HG02678 (cell line): ENCODE results near the gene PEX26.
"Not testable (repeated sequence)": the region's sequence is repeated elsewhere in the genome, so short reads cannot be mapped to it uniquely, and the experiment has no call there.

ENCODE experiments used
- ATAC-seq: cut with Tn5 transposase; IDR thresholded peaks from one replicate; pipeline ENCODE4 v1.9.1; 2021; ENCODE audit warnings: mild to moderate bottlenecking, moderate library complexity; ENCODE audit not compliant: unreplicated experiment

The PEX26 gene

DNA sequence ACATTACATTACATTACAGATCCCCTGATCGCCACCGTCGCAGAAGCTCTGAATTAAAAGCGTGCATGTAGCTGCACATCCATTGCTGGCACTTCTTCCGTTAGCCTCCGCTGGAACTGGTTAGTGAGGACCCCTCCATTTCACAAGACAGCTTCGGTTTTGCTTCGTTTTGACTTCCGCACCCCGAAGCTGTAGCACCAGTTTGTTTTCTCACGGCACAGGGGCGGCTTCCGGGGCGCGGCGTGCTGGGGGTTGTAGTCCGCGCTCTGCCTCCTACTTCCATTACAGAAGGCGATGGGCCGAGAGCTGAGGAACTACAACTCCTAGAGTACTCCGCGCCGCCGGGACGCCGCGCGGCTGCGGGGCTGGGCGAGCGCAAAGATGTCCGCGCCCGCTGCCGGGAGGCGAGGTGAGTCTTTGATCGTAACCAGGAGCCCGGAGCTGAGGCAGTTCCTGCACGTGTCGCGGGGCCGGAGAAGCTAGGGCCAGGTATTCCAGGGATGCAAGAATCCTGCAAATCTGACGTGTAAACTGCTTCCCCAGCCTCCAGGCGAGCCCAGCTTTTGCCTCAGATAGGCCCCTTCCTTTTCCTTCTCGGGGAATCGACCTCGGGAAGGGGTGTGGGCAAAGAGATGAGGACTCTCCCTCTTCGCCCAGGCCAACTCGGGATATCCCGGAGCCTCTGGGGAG is at the start of gene PEX26:
Gene PEX26, plus strand, starts transcription at position 352 of the 690 bp plus-strand sequence. CDS start 387 bp downstream, outside the sequence.
- ATAC-seq: peak; percentile 94

DNA sequence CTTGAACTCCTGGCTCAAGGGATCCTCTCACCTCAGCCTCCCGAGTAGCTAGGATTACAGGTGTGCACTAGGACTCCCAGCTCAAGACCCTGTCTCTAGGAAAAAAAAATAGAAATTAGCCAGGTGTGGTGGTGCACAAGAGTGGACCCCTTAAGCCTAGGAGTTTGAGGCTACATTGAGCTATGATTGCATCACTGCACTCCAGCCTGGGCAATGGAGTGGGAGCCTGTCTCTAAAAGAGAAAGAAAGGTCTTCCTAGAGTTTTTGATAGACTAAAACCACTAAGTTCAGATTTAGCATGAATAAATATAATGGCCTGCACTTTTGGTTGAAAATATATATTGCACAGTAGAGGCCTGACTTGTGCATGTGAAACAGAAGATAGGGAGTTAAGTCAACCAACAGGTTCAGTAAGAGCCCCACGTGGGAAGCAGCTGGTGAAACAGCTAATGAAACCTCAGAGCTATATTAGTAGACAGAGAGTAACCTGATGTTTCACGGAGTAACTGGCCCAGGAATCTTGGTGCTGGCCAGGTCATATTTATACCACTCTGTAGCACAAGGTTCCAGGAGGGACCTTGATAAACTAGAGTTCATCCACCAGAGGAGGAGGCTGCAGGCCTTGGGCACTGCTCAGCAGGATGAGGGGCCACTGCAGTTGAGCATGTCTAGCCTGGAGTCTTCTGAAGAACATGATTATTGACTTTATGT is 48.8 kb upstream of the PEX26 start:
- ATAC-seq: peak; percentile 62

DNA sequence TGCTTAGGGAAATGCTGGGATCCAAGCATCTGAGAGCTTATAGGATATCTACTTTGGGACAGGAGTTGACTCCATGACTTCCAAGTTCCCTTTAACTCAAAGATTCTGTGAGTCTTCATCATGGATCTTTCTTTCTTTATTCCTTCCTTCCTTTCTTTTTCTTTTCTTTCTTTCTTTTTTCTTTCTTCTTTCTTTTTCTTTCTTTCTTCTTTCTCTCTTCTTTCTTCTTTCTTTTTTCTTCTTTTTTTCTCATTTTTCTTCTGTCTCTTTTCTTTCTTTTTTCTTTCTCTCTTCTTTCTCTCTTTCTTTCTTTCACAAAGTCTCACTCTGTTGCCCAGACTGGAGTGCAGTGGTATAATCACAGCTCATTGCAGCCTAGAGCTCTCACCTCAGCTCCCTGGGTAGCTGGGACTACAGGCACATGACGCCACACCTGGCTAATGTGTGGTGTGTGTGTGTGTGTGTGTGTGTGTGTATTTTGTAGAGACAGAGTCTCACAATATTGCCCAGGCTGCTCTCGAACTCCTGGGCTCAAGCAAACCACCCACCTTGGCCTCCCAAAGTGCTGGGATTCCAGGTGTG is 48.0 kb upstream of the PEX26 start:
- no peak for ATAC-seq

DNA sequence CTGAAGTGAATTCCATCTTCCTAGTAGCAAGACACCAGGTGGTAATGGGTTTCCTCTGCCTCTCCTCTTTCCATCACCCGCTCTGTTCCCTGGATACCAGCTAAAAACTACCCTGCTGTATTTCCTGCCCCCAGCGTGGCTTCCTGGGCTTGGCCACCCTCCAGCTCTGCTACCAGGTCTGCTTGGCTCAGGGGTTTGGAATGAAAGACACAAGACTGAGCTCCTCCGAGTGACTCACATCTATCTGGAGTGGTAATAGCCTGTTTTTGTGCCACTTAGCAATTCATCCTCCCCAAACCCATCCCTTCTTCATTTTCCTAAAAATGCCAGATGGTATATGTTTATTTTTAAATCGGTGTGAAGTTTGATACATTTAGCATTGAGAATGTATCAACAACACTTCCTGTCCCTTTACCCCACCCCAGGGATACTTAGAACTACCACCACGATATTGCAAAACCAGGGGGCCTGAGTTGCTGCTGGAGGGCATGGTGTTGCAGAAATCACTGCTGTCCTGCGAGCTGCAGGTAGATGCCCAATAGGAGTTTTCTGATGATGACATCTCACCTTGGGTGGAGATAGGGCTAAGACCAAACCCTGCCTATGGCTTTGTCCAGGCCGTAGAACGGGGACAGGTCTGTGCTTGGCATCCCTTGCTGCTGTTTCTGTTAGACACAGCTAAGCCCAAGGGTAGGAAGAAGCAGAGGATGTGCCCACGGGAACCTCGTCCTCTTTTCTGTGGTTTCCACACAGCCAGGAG is 45.9 kb upstream of the PEX26 start:
- no peak for ATAC-seq

DNA sequence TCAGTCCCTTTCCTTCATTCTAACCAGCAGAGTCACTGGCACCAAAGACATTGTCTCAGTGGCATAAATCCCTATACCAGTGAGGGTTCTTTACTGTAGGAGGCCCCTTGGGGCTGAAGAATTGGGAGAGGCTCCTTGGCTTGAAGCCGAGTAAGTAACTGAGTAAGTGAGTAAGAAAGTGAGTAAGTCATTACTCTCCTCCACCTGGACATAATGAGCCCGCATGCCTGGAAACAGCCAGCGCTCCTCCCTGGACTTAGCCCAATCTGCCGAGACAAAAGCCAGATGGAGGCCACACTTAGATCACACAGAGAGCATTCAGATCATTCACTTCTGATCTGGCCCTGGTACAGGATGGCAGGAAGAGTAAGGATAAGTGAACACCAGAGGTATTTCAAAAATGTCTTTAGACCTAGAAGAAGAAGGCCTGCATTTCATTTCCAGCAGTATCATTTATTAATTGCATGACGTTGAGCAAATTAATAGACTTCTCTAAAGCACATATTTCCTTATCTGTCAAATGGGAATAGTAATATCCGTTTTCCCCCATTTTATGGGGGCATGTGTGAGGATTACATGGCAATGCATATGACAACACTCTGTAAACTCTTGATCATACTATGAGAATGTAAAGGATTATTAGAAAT is 45.2 kb upstream of the PEX26 start:
- no peak for ATAC-seq

DNA sequence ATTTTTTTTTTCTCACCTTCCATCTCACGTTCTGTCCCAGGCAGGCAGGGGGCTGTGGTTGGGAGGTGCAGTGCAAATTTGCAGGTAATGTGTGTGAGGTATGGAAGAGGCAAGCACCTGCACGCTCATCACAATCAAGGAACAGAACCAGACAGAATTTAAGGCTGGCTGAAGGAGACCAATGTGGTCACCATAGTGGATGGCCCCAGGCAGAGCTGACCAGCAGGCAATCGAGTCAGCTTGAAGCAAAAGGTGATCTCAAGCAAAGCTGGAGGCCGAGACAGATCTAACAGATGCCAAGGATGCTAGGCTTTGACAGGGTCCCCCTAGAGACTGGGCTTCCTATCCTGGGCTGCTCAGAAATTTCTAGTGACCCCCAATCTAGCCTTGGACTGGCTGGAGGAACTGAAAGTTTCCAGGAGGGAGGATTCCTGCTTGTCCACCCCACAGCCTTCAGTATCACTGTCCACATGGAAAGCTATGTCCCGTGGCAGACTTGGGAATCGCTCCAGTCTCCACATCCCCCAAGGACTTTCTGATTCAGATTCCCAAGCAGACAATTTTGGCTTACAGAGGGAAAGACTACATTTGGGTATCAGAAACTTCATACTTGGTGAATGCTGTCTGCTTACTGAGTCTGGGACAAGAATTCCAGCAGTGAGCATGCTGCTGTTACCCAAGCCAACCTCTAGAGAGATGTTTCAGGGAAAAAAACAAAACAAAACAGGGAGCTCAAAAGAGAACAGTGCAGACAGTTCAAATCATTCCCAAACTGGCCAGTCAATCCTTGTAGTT is 44.4 kb upstream of the PEX26 start:
- no peak for ATAC-seq

DNA sequence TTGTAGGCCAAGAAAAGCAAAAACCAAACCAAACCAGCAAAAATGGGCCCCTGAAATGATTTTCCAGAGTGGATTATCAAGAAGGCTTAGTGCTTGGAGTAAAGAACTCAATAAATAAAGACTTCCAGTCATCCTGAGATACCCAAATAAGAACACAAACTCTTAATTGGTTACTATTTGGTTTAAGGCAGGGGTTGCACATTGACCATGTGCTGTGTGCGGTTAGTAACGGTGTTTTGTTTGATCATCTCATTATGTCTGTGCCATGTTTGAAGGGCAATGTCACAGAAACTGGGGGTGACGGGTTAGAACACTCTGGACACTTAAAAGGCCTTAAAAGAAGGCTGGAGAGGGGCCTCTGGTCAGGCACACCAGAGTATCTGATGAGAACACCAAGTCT is 43.7 kb upstream of the PEX26 start:
- no peak for ATAC-seq

DNA sequence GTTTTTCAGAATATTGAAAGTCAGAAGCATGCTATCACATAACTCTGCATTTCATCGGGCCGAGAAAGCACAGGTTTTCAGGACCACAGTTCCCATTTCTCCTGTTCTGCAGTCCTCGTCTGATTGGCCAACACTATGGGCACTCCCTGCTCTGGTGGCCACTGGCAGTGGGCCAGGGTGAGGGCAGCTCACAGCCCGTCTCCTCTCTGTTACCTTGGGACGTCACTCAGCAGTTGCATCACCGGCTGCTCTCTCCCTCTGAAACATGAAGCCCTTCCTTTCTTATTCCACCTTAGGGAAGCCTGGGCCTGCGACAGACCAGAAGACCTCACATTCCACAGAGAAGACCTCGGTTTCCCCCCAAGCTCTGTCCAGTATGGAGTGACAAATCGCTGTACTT is 42.0 kb upstream of the PEX26 start:
- no peak for ATAC-seq

DNA sequence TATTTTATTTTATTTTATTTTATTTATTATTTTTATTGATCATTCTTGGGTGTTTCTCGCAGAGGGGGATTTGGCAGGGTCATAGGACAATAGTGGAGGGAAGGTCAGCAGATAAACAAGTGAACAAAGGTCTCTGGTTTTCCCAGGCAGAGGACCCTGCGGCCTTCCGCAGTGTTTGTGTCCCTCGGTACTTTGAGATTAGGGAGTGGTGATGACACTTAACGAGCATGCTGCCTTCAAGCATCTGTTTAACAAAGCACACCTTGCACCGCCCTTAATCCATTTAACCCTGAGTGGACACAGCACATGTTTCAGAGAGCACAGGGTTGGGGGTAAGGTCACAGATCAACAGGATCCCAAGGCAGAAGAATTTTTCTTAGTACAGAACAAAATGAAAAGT is 36.9 kb upstream of the PEX26 start:
- ATAC-seq: not testable (repeated sequence)

DNA sequence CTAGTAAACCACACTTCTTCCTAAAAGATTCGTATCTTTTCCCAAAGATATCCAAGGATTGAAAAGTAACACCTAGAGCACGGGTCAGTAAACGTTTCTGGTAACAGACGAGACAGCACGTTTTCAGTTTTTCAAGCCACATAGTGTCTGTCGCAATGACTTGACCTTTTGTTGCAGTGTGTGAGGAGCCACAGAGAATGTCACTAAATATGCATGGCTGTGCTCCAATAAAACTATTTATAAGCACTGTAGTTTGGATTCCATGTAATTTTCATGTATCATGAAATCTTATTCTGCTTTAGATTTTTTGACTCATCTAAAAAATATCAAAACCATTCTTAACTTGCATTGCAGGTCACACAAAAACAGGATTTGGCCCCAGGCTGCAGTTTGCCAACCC is 35.1 kb upstream of the PEX26 start:
- ATAC-seq: no peak

DNA sequence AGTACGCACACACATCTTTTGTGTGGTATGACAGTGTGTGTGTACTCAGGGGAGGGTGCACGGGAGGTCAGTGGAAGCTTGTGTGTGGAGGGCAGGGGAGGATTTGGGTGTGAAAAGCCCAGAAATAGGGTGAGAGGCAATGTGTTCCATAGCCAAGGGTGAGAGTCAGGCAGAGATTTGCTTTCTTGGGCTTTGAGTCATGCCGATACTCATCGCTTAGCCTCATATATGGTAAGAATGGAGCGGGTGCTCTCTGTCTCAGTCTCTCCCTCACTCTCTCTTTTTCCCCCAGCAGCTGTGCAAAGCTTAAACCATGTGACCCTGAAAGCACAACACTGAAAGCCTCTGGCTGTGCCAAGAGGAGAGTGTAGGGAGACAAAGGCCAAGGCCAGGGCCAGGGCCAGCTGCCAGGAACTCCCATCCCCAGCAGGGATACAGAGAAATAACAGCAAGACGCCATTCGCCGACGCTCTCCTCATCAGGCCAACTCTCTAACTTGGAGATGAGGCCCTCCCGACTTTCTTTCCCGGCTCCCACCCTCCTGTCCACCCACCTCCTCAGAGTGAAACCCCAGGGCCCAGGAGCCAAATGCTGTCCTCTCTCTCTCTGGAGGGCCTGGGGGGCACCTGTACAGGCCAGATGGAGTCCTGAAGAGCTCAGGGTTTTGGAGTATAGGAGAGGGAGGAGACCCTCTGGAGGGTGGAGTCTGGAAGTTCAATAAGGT is 33.1 kb upstream of the PEX26 start:
- no peak for ATAC-seq

DNA sequence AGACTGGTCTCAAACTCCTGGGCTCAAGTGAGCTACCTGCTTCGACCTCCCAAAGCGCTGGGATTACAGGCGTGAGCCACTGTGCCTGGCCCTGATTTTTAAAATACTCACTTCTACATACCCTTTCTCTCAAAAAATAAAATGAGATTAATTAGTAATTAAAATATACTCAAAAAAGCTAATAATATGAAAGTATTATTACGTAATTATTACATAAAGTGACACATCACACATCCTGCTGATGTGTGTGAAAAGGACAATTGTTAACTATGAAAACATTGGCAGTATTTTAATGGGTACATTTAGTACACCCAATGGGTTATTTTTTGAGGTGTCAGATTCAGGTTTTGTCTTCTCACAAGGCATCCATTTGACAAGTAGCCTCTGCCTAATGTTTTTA is 32.0 kb upstream of the PEX26 start:
- ATAC-seq: no peak

DNA sequence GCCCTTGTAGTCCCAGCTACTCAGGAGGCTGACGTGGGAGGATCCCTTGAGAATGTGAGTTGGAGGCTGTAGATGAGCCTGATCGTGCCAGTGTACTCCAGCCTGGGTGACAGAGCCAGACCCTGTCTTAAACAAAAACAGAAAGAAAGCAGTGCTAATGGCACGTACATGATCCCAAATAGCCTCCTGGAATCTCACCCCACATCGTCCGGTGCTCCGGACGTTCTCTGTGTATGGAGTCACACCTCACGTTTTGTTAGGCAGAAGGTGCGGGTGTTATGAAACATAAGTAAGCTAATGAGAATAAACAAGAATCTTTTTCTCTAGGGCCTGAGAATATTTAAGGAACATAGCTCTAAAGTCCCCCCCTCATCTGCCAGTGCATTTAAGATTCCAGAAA is 29.7 kb upstream of the PEX26 start:
- ATAC-seq: no peak

DNA sequence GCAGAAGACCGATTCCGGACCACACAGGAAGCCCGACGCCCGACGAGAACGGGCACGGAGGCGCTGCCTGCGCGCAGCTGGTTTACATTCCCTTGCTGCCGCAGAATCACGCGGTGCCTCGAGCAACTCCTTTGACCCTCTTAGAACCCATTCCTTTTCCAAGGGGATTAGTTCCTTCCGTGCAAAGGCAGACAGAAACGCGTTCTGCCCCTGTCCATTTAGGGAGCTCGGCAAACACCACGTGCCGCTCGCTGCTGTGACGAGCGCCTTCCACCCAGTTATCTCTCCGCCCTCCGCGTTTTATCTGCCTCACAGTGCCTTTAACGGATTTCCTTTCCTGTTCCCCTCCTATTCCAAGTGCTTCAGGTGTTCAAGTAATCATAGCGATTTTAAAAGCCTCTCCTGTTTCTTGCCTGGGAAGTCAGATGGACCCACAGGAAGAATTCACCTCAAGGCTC is 29.3 kb upstream of the PEX26 start:
- ATAC-seq: no peak

DNA sequence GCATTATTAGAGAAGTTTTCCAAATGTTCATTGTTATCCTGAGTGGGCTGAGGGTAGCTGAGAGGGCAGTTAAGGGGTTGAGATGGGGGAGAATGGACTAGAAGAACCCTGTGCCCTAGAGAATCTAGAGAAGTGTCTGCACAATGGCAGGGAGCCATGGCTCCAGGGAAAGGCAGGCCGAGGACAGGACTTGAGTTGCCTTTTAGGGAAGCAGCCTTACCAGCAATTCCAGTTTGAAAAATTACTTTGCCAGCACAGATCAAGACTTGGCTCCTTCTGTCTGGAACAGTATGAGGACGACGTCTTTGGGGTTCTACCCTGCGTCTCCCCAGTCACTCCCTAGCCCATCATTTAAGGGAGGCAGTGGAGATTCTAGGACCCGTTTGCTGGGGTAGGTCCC is 27.7 kb upstream of the PEX26 start:
- ATAC-seq: no peak

DNA sequence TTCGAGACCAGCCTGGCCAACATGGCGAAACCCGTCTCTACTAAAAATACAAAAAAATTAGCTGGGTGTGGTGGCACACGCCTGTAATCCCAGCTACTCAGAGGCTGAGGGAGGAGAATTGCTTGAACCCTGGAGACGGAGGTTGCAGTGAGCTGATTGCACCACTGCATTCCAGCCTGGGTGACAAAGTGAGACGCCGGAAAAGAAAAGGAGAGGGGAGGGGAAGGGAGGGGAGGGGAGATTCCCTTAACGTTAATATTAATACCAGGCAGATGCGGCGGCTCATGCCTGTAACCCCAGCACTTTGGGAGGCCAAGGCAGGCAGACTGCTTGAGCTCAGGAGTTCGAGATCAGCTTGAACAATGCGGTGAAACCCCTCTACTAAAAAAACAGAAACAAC is 26.7 kb upstream of the PEX26 start:
- ATAC-seq: not testable (repeated sequence)

DNA sequence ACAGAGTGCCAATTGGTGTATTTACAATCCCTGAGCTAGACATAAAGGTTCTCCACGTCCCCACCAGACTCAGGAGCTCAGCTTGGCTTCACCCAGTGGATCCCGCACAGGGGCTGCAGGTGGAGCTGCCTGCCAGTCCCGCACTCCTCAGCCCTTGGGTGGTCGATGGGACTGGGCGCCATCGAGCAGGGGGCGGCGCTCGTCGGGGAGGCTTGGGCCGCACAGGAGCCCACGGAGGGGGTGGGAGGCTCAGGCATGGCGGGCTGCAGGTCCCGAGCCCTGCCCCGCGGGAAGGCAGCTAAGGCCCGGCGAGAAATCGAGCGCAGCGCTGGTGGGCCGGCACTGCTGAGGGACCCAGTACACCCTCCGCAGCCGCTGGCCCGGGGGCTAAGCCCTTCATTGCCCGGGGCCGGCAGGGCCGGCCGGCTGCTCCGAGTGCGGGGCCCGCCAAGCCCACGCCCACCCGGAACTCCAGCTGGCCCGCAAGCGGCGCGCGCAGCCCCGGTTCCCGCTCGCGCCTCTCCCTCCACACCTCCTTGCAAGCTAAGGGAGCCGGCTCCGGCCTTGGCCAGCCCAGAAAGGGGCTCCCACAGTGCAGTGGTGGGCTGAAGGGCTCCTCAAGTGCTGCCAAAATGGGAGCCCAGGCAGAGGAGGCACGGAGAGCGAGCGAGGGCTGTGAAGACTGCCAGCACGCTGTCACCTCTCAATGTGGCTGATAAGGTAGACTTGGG is 24.4 kb upstream of the PEX26 start:
- not testable (repeated sequence) for ATAC-seq

DNA sequence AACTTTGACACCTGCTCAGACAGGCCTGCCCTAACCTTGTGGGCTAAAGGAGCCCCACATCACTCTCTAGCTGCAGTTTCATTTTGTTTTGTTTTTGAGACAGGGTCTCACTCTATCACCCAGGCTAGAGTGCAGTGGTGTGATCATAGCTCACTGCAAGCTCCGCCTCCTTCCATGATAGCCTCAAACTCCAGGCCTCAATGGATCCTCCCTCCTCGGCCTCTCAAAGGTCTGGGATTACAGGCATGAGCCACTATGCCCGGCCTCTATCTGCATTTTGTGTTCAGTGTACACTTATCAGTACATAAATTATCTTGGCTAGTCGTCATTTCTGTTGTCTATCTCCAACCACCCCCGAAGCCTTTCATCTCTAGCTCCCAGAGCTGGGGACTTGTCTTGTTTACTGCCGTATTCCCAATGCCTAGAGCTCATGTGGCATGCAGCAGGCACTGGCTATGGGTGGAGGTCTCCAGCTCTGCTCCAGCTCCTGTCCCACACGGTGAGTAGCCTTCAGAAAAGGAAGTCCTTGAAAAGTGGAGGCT is 22.1 kb upstream of the PEX26 start:
- no peak for ATAC-seq
